Brain microvascular endothelial cell (primary cell): ENCODE data around the gene SLC52A1.

ENCODE experiments used
- DNase-seq: peaks from one replicate; pipeline ENCODE4 v3.0.0-alpha.2; 2020
- H3K27ac ChIP-seq: fragments of 250-450 bp; sonication (Bioruptor Pico); 2 replicates; pipeline ENCODE4 v1.5.1; 2020; ENCODE audit warnings: mild to moderate bottlenecking, moderate library complexity
- H3K27me3 ChIP-seq: fragments of 250-450 bp; sonication (Bioruptor Pico); replicated peaks from 2 replicates; pipeline ENCODE4 v1.5.1; 2020; ENCODE audit warnings: mild to moderate bottlenecking
- H3K36me3 ChIP-seq: fragments of 250-450 bp; sonication (Bioruptor Pico); replicated peaks from 2 replicates; pipeline ENCODE4 v1.5.1; 2020; ENCODE audit warnings: mild to moderate bottlenecking
- H3K4me3 ChIP-seq: 2 replicates; pipeline ENCODE4 v1.5.1; 2011; ENCODE audit warnings: low read depth, mild to moderate bottlenecking, control low read depth, low read length, moderate library complexity
- in situ Hi-C: cut with HindIII; loops from 2 replicates; pipeline ENCODE4 v1.10.0; 2017; ENCODE audit warnings: low sequenced_read_pairs, low pct_ligation_motif_present
- TF ChIP-seq, protein P1 (sequence below): IDR thresholded peaks from 2 replicates; pipeline ENCODE4 v1.5.1; 2011; ENCODE audit warnings: low read depth, mild to moderate bottlenecking, moderate library complexity, low read length, control low read depth, inconsistent platforms; ENCODE audit errors: missing control alignments

The SLC52A1 gene

DNA sequence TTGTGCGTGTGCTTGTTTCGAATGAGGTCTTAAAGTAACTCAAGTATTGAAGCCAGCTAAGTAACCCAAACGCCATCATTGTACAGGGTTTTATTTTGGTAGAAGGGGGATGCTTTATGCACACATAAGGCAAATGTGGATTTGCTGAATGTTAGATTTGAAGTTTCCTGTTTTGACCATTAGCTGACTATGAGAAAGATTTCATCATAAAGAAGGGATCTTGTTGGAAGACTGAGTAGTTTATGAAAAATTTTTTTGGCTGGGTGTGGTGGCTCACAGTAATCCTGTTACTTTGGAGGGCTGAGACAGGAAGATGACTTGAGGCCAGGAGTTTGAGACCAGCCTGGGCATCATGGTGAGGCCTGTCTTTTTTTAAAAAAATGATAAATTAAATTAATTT, 33.0 kb upstream of the SLC52A1 start:
- H3K27me3 ChIP-seq = no peaks in the 10 kb centered on the region
- H3K27ac ChIP-seq = no peak overlapping the region
- DNase-seq = no peak
- in situ Hi-C loops = no loop called here
- TF ChIP-seq, protein P1, sequence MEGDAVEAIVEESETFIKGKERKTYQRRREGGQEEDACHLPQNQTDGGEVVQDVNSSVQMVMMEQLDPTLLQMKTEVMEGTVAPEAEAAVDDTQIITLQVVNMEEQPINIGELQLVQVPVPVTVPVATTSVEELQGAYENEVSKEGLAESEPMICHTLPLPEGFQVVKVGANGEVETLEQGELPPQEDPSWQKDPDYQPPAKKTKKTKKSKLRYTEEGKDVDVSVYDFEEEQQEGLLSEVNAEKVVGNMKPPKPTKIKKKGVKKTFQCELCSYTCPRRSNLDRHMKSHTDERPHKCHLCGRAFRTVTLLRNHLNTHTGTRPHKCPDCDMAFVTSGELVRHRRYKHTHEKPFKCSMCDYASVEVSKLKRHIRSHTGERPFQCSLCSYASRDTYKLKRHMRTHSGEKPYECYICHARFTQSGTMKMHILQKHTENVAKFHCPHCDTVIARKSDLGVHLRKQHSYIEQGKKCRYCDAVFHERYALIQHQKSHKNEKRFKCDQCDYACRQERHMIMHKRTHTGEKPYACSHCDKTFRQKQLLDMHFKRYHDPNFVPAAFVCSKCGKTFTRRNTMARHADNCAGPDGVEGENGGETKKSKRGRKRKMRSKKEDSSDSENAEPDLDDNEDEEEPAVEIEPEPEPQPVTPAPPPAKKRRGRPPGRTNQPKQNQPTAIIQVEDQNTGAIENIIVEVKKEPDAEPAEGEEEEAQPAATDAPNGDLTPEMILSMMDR = no peak
- no peaks in the 10 kb centered on the region for H3K36me3 ChIP-seq
- H3K4me3 ChIP-seq = no peak overlapping the region

DNA sequence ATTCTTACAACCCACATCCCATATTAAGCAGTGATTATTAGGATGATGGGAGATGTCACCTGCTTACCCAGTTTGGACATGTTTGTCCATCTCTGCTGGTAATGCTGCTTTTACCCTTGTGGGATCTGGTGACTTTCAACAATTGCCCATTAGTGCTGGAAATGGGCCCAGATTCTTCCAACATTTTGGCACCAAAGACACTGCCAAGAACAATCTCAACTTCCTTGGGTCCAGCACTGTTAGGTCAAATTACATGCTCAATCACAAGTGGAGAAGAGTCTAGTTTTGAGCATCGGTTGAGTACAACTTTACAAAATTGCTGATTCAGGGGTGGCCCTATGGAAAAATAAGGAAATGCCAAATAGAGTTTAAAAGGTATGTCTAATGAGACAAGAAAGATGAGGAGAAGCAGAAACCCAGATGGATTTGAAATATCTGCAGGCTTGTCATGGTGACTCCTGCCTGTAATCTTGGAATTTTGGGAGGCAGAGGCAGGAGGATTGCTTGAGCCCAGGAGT, 30.1 kb upstream of the SLC52A1 start:
- Histone ChIP-seq H3K27ac (no peak overlapping the region), H3K4me3 (no peak overlapping the region), H3K36me3 (no peaks in the 10 kb centered on the region), H3K27me3 (no peaks in the 10 kb centered on the region)
- no peak for DNase-seq
- TF ChIP-seq, protein P1 = no peak
- in situ Hi-C loops = no loop called here

DNA sequence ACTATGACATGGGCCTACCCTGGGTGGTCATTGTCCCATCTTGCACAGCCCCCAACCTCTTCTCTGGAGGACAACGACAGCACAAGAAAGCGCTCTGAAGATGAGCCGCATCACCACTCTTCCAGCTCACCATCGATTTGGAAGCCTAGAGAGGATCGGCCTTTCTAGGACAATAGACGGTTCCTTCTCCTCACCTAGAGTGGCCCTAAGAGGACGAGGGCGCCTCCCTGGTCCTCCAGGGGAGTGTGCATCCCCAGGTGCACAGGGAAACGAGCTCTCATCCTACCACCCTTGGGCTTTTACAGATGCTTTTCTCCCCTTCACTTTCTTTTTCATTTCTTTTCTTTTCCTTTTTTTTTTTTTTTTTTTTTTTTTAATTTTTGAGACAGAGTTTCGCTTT, 20.3 kb upstream of the SLC52A1 start:
- H3K4me3 ChIP-seq = no peak overlapping the region
- no peaks in the 10 kb centered on the region for H3K36me3 ChIP-seq
- TF ChIP-seq, protein P1 = no peak
- DNase-seq = no peak
- in situ Hi-C loops = no loop called here
- H3K27me3 ChIP-seq = no peaks in the 10 kb centered on the region
- no peak overlapping the region for H3K27ac ChIP-seq

DNA sequence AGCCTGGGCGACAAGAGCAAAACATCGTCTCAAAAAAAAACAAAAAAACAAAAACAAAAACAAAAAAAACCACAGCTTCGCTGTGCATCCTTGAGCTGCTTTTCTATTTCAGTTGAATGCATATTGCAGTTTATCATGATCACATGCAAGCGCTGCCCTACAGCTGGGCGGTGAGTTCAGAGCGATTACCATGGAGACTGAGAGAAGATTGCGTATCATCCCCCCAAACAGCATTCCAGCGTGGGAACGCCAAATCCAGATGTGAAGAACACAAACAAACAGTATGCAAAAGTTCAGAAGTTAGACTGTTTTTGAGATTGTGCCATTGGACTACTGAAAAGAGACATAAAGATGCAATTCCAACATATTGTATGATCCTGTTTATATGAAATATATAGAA, 15.1 kb upstream of the SLC52A1 start:
- TF ChIP-seq, protein P1 = no peak
- Histone ChIP-seq H3K36me3 (no peaks in the 10 kb centered on the region), H3K27ac (no peak overlapping the region), H3K27me3 (no peaks in the 10 kb centered on the region), H3K4me3 (no peak overlapping the region)
- no peak for DNase-seq
- in situ Hi-C loops = no loop called here

DNA sequence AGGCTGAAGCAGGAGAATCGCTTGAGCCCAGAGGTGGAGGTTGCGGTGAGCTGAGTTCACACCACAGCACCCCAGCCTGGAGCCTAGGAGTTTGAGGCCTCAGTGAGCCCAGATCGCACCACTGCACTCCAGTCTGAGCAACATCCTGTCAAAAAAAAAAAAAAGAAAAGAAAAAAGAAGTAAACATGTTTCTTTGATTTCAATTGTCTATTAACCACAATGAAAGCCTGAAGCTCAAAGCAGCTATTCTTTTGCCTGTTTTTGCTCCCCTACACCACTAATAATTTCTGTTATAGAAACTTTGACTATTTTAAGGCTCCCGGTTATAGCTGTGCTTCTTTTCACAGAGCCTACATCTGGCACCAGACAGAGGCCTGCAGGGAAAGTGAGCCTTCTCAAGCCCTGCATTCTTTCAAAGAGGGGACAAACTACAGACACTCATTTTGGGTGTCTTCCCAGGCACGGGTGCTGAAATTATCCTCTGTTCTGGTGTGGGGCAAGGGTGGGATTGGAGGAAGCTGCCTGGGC, 14.2 kb upstream of the SLC52A1 start:
- Histone ChIP-seq H3K27me3 (no peaks in the 10 kb centered on the region), H3K27ac (no peak overlapping the region), H3K36me3 (no peaks in the 10 kb centered on the region), H3K4me3 (no peak overlapping the region)
- DNase-seq = no peak
- in situ Hi-C loops = no loop called here
- TF ChIP-seq, protein P1 = no peak

DNA sequence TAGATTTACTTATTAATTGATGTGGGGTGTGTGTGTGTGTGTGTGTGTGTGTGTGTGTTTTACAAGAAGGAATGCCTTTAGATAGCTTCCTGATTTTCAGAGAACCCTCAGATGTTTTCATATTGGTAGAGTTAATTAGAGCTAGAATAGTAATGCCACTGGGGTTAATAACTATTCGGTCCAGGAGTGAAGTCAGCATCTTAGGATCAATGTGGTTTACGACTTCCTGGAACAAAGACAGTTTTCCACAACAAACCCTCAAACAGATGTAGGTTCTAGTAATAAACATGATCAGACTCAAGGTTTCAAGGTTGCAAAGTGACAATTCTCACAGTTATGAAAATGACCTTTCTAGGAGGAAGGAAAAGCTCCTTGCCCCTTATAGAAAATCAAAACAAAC, 12.2 kb upstream of the SLC52A1 start:
- Histone ChIP-seq H3K27me3 (no peaks in the 10 kb centered on the region), H3K4me3 (no peak overlapping the region), H3K27ac (no peak overlapping the region), H3K36me3 (no peaks in the 10 kb centered on the region)
- DNase-seq = no peak
- in situ Hi-C loops = no loop called here
- TF ChIP-seq, protein P1 = no peak
